CD4-positive, alpha-beta memory T cell (primary cell): ENCODE results near the gene FUCA2. TPM values are rescaled to one million over a fixed set of nuclear protein-coding genes. Genes with fewer than 3 reads are reported as not detected.
A peak's percentile ranks its signal among the peaks of the same experiment; 100 is the strongest.

Source experiments
- CTCF ChIA-PET: fragments of 350-600 bp; sonication (Branson Sonifier 250); formaldehyde crosslinking; loops from one replicate; lab custom pipeline; 2021; ENCODE audit warnings: inconsistent platforms; ENCODE audit not compliant: partially characterized antibody; lab: Charles Lee
- POLR2A ChIA-PET: fragments of 350-600 bp; sonication (Branson Sonifier 250); formaldehyde crosslinking; loops from one replicate; lab custom pipeline; 2021; ENCODE audit not compliant: partially characterized antibody; lab: Charles Lee
- DNase-seq, 5 donors: peaks; one replicate each; pipeline versions ENCODE4 v3.0.0 to v3.0.0-alpha.2; 2020 to 2022; ENCODE audit warnings: mixed read lengths in 1 of 5
- H3K27ac ChIP-seq: one replicate; pipeline ENCODE4 v1.7.0; 2013; ENCODE audit warnings: low read depth, low read length
- H3K27me3 ChIP-seq: 2 replicates; pipeline ENCODE4 v1.7.0; 2013; ENCODE audit warnings: mild to moderate bottlenecking, low read length, moderate library complexity; ENCODE audit not compliant: insufficient read depth
- H3K36me3 ChIP-seq: 2 replicates; pipeline ENCODE4 v1.7.0; 2013; ENCODE audit warnings: mild to moderate bottlenecking, low read length, moderate library complexity; ENCODE audit not compliant: insufficient read depth
- H3K4me1 ChIP-seq: 2 replicates; pipeline ENCODE4 v1.7.0; 2013; ENCODE audit warnings: mild to moderate bottlenecking, low read length, moderate library complexity; ENCODE audit not compliant: insufficient read depth
- H3K4me3 ChIP-seq, 2 donors: one replicate each; pipeline ENCODE4 v1.7.0; 2013; ENCODE audit warnings: low read length in 2 of 2, mild to moderate bottlenecking in 1 of 2
- H3K9me3 ChIP-seq, 2 donors: one replicate each; pipeline ENCODE4 v1.7.0; 2013; ENCODE audit warnings: low read length in 2 of 2, control low read depth in 1 of 2; ENCODE audit not compliant: control insufficient read depth in 1 of 2
- H3K27ac Mint-ChIP-seq, 7 donors: one replicate each; pipeline ENCODE4 v1.8.0; 2020 to 2021; ENCODE audit warnings: mixed read lengths in 7 of 7, mild to moderate bottlenecking in 6 of 7, inconsistent platforms in 3 of 7, moderate library complexity in 3 of 7
- H3K27me3 Mint-ChIP-seq, 2 donors: one replicate each; pipeline ENCODE4 v1.8.0; 2020 to 2021; ENCODE audit warnings: mixed read lengths in 2 of 2
- H3K36me3 Mint-ChIP-seq, 2 donors: one replicate each; pipeline ENCODE4 v1.8.0; 2020 to 2021; ENCODE audit warnings: mixed read lengths in 2 of 2, inconsistent platforms in 1 of 2, mild to moderate bottlenecking in 1 of 2
- H3K4me1 Mint-ChIP-seq, 4 donors: one replicate each; pipeline ENCODE4 v1.8.0; 2020 to 2021; ENCODE audit warnings: mixed read lengths in 4 of 4, mild to moderate bottlenecking in 1 of 4
- H3K4me3 Mint-ChIP-seq, 8 donors: one replicate each; pipeline ENCODE4 v1.8.0; 2020 to 2021; ENCODE audit warnings: mixed read lengths in 8 of 8, mild to moderate bottlenecking in 7 of 8, moderate library complexity in 6 of 8, inconsistent platforms in 3 of 8
- H3K9me3 Mint-ChIP-seq, 8 donors: one replicate each; pipeline ENCODE4 v1.8.0; 2020 to 2021; ENCODE audit warnings: mixed read lengths in 8 of 8, mild to moderate bottlenecking in 5 of 8, inconsistent platforms in 3 of 8, moderate library complexity in 1 of 8
- intact Hi-C: fragments of 100-400 bp; cut with micrococcal nuclease; formaldehyde crosslinking; loops from one replicate; pipeline ENCODE4 v1.15.1; 2023
- polyA plus RNA-seq, 2 donors: library from polyadenylated mRNA; unstranded; fragments of 300-500 nt; fragmentation: Illumina TruSeq; gene quantifications; one replicate each; pipeline ENCODE4 v1.2.3, GENCODE V29; 2021
- total RNA-seq, 2 experiments: library from RNA; stranded (reverse); gene quantifications; one replicate each; pipeline ENCODE4 v1.2.3, GENCODE V29; 2021

The FUCA2 gene
- total and polyA plus RNA-seq, 4 experiments from 2014 or later, result 10.6 to 26.3 (median 11.8) TPM

GRCh38 chr6:143538374-143538773 is 26.9 kb upstream of the FUCA2 start:
- POLR2A ChIA-PET, result interaction anchor here (0.7 to 8.3 kb wide), 17 partner anchors 8 to 613 kb away, joined by 3 to 104 read pairs (median 5); partner anchors contain the start of genes ADAT2, FUCA2, LTV1 and PEX3
- no peaks in the 10 kb centered on the region for H3K9me3 Mint-ChIP-seq

GRCh38 chr6:143536866-143537691 is 25.6 kb upstream of the FUCA2 start:
- intact Hi-C loops, result loop anchor here (1.0 to 10.0 kb wide), 7 partner anchors 8 to 592 kb away; partner anchors contain the start of genes ADAT2, HIVEP2, LTV1 and PEX3
- ChIA-PET POLR2A (interaction anchor here (0.7 to 8.3 kb wide), 20 partner anchors 8 to 680 kb away, joined by 3 to 104 read pairs (median 4); partner anchors contain the start of genes ADAT2, FUCA2, LTV1 and PEX3), CTCF (interaction anchor here (0.7 to 10.5 kb wide), 12 partner anchors 8 to 476 kb away, joined by 3 to 114 read pairs (median 6); partner anchors contain the start of genes FUCA2 and LTV1)
- H3K36me3 Mint-ChIP-seq, result peaks cover 0 to 7% of the 10 kb centered on the region in 2 donors
- DNase-seq, result peak; percentile 53 to 64 (median 61)
- peaks cover 35 to 55% (median 47%) of the 10 kb centered on the region in 4 donors for H3K4me1 Mint-ChIP-seq
- Histone ChIP-seq H3K27ac (peak overlapping the region; percentile 73), H3K4me1 (peaks cover 54% of the 10 kb centered on the region), H3K4me3 (peak overlapping the region; percentile 36 to 71), H3K9me3 (no peaks in the 10 kb centered on the region), H3K27me3 (no peaks in the 10 kb centered on the region), H3K36me3 (no peaks in the 10 kb centered on the region)
- no peaks in the 10 kb centered on the region for H3K9me3 Mint-ChIP-seq
- H3K27me3 Mint-ChIP-seq, result no peaks in the 10 kb centered on the region
- H3K27ac Mint-ChIP-seq, result peak overlapping the region; percentile 91 to 96 (median 96)
- H3K4me3 Mint-ChIP-seq, result peak overlapping the region; percentile 88 to 95 (median 92)

More at GRCh38 chr6:143538374-143538773, 26.9 kb upstream of the FUCA2 start:
- Histone ChIP-seq H3K4me3 (peak overlapping the region; percentile 42 to 71), H3K27ac (peak overlapping the region; percentile 73), H3K36me3 (no peaks in the 10 kb centered on the region), H3K27me3 (no peaks in the 10 kb centered on the region), H3K4me1 (peaks cover 63% of the 10 kb centered on the region), H3K9me3 (no peaks in the 10 kb centered on the region)
- Mint-ChIP-seq H3K4me1 (peaks cover 45 to 68% (median 60%) of the 10 kb centered on the region in 4 donors), H3K36me3 (peaks cover 0 to 7% of the 10 kb centered on the region in 2 donors), H3K27me3 (no peaks in the 10 kb centered on the region), H3K27ac (peak overlapping the region; percentile 91 to 96 (median 96)), H3K4me3 (peak overlapping the region; percentile 88 to 95 (median 92))
- DNase-seq, result peak in 3 of 5 donors; percentile 23 to 60 (median 32)
- CTCF ChIA-PET, result interaction anchor here (1.0 to 10.5 kb wide), 10 partner anchors 9 to 37 kb away, joined by 4 to 114 read pairs (median 6); partner anchors contain the start of gene FUCA2
- intact Hi-C loops, result loop anchor here (1.0 to 10.0 kb wide), 3 partner anchors 16 to 594 kb away; partner anchors contain the start of genes HIVEP2 and LTV1

DNA sequence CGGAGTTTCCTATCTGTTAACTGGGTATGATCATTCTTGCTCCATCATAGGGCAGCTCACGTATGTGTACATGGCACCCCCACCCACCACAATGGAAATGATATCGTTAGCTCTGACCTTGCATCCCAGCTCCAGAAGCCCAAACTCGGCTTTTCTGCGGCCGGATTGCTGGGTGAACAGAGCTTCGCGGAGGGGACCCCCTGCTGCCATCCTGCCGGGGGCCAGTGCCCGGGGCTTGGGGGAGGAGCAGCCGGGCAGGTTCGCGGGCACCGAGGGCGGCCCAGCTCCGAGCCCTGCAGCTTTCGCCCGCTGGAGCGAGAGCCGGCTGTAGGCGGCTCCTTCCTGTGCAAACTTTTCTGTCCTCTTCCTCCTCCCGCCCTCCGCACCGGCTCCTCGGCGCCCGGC is 24.9 kb upstream of the FUCA2 start:
- Mint-ChIP-seq H3K36me3 (peaks cover 0 to 7% of the 10 kb centered on the region in 2 donors), H3K4me3 (peak overlapping the region; percentile 81 to 93 (median 86)), H3K9me3 (no peaks in the 10 kb centered on the region), H3K4me1 (peaks cover 31 to 49% (median 42%) of the 10 kb centered on the region in 4 donors), H3K27ac (peak overlapping the region; percentile 87 to 94 (median 93)), H3K27me3 (no peaks in the 10 kb centered on the region)
- no peaks in the 10 kb centered on the region for H3K9me3 ChIP-seq
- no peaks in the 10 kb centered on the region for H3K27me3 ChIP-seq
- peak overlapping the region; percentile 64 for H3K27ac ChIP-seq
- no peaks in the 10 kb centered on the region for H3K36me3 ChIP-seq
- ChIA-PET CTCF (interaction anchor here (0.9 to 10.5 kb wide), 6 partner anchors 10 to 307 kb away, joined by 3 to 114 read pairs (median 6); partner anchors contain the start of genes FUCA2 and LTV1), POLR2A (interaction anchor here (0.9 to 8.3 kb wide), 12 partner anchors 10 to 307 kb away, joined by 3 to 104 read pairs (median 4); partner anchors contain the start of genes ADAT2, FUCA2, LTV1 and PEX3)
- H3K4me3 ChIP-seq, result peak overlapping the region; percentile 24 to 63
- intact Hi-C loops, result loop anchor here (2.0 to 10.0 kb wide), 4 partner anchors 38 to 592 kb away; partner anchors contain the start of genes ADAT2, HIVEP2, LTV1 and PEX3
- H3K4me1 ChIP-seq, result peaks cover 54% of the 10 kb centered on the region
- peak; percentile 50 to 65 (median 59) for DNase-seq

DNA sequence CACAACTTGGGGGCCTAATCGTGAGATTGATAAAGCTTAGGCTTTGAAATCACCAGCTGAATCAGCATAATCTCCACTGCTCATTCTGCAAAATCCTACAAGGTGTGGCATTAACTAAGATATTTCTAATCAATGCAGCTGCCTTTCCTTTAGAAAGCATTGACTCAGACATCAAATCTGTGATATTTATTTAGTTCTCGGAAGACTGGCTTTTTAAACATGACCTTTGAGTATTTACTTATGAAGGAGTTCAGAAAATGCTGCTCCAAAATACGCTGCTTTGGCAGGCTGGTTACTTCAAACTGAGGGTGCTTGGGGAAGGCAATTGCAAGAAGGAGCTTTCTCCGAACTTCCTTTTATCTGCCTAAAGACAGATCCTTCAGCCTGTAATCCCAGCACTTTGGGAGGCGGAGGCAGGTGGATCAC is 23.7 kb upstream of the FUCA2 start:
- no peaks in the 10 kb centered on the region for H3K27me3 ChIP-seq
- no peaks in the 10 kb centered on the region for H3K27me3 Mint-ChIP-seq
- no peaks in the 10 kb centered on the region for H3K9me3 Mint-ChIP-seq
- H3K4me3 Mint-ChIP-seq, result peak overlapping the region in 4 of 8 donors; percentile 15 to 88 (median 32)
- POLR2A ChIA-PET, result interaction anchor here (1.3 to 8.3 kb wide), 5 partner anchors 14 to 40 kb away, joined by 3 to 104 read pairs (median 12); partner anchors contain the start of gene FUCA2
- CTCF ChIA-PET, result interaction anchor here (1.2 to 10.5 kb wide), 5 partner anchors 9 to 40 kb away, joined by 3 to 114 read pairs (median 7); partner anchors contain the start of gene FUCA2
- no peak overlapping the region for H3K4me3 ChIP-seq
- H3K9me3 ChIP-seq, result no peaks in the 10 kb centered on the region
- H3K27ac Mint-ChIP-seq, result peak overlapping the region in 1 of 7 donors; percentile 19
- no peak for DNase-seq
- H3K36me3 ChIP-seq, result no peaks in the 10 kb centered on the region
- H3K4me1 Mint-ChIP-seq, result peaks cover 26 to 38% (median 33%) of the 10 kb centered on the region in 4 donors
- H3K27ac ChIP-seq, result no peak overlapping the region
- intact Hi-C loops, result loop anchor here (5.0 to 10.0 kb wide), 2 partner anchors 307 to 590 kb away; partner anchors contain the start of genes HIVEP2 and LTV1
- peaks cover 42% of the 10 kb centered on the region for H3K4me1 ChIP-seq
- H3K36me3 Mint-ChIP-seq, result peaks cover 0 to 7% of the 10 kb centered on the region in 2 donors

DNA sequence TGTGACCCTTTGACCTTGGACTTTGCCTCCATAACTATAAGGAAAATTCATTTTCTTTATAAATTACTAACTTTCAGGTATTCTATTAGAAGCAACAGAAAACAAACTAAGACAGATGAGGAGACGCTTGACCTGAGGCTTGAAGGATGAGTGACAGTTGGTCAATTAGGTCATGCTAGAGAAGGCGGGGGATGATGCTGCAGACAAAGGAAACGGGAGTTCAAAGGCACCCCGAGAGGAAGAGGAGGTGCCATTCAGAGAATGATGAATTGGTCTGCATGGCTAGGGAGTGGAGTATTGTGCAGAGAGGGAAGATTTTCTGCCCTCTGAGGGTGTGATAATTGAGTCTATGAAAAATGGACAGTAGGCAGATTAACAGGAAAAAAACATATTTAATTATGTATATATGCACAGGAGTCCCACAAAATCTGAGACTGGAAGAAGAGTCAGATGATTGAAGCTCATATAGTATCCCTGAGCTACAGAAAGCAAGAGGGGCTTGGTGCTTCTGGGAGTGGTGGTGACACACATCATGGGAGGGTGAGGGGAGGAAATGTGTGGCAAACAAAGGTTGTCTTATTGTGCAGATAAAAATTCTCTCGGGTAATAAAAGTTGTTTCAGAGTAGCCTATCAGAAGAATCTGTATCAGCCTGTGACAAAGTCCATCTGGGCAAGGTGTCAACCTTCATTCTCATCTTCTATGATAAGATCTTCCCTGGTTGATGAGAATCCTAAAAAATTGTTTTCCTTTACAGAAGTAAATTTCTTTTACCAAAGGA is 20.4 kb upstream of the FUCA2 start:
- ChIA-PET POLR2A (interaction anchor here (2.4 kb wide), 1 partner anchor 11 kb away, joined by 6 read pairs; no protein-coding TSS in a partner anchor), CTCF (interaction anchor here (2.4 kb wide), 1 partner anchor 19 kb away, joined by 7 read pairs; no protein-coding TSS in a partner anchor)
- H3K4me3 ChIP-seq, result no peak overlapping the region
- H3K4me1 ChIP-seq, result peaks cover 38% of the 10 kb centered on the region
- peaks cover 0 to 2% of the 10 kb centered on the region in 2 donors for H3K36me3 Mint-ChIP-seq
- intact Hi-C loops, result loop anchor here (10.0 kb wide), 1 partner anchor 587 kb away; the partner anchor contains the start of gene HIVEP2
- H3K4me1 Mint-ChIP-seq, result peaks cover 18 to 24% (median 21%) of the 10 kb centered on the region in 4 donors
- DNase-seq, result no peak
- H3K9me3 ChIP-seq, result no peaks in the 10 kb centered on the region
- H3K27ac ChIP-seq, result no peak overlapping the region
- H3K27me3 ChIP-seq, result no peaks in the 10 kb centered on the region
- H3K4me3 Mint-ChIP-seq, result no peak overlapping the region
- no peaks in the 10 kb centered on the region for H3K36me3 ChIP-seq
- no peaks in the 10 kb centered on the region for H3K9me3 Mint-ChIP-seq
- no peak overlapping the region for H3K27ac Mint-ChIP-seq
- no peaks in the 10 kb centered on the region for H3K27me3 Mint-ChIP-seq

DNA sequence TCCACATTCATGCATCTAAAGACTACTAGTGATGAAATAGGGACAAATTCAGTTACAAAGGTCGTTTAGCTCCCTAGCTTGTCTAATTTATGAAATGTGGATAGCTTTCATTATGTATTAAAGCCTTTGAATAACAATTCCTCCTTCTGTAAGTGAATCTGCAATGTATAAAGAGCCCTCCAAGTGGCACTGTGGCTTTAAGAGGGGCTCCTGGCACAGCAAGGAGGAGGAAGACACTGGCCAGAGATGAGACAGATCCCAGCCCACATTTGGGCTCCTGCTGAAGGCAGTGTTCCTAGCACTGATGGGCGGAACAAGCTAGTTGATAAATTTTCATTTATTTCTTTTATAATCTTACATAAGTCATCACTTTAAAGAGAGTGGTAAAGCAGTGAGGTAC is 17.6 kb upstream of the FUCA2 start:
- Histone ChIP-seq H3K9me3 (no peaks in the 10 kb centered on the region), H3K27ac (peak overlapping the region; percentile 55), H3K4me1 (peaks cover 26% of the 10 kb centered on the region), H3K36me3 (no peaks in the 10 kb centered on the region), H3K4me3 (no peak overlapping the region), H3K27me3 (no peaks in the 10 kb centered on the region)
- Mint-ChIP-seq H3K27ac (peak overlapping the region; percentile 51 to 97 (median 91)), H3K9me3 (no peaks in the 10 kb centered on the region), H3K4me3 (peak overlapping the region in 1 of 8 donors; percentile 56), H3K36me3 (no peaks in the 10 kb centered on the region), H3K4me1 (peaks cover 11 to 15% (median 13%) of the 10 kb centered on the region in 4 donors), H3K27me3 (no peaks in the 10 kb centered on the region)
- intact Hi-C loops, result no loop called here
- no peak for DNase-seq
- POLR2A ChIA-PET, result interaction anchor here (0.7 to 1.9 kb wide), 7 partner anchors 9 to 945 kb away, joined by 3 to 13 read pairs (median 4); partner anchors contain the start of gene FUCA2
- CTCF ChIA-PET, result interaction anchor here (0.5 to 2.7 kb wide), 10 partner anchors 9 to 583 kb away, joined by 3 to 9 read pairs (median 5); partner anchors contain the start of gene FUCA2
